Stimulated activated CD8-positive, alpha-beta memory T cell treated with anti-CD3 and anti-CD28 coated beads, Interleukin-7, amount 100 ng/mL, for 4 hours (primary cell): ENCODE measurements around the gene PEX1.
"Not testable (repeated sequence)": the region's sequence is repeated elsewhere in the genome, so short reads cannot be mapped to it uniquely, and the experiment has no call there.

Experiments used
- DNase-seq, 2 donors: peaks; one replicate each; pipeline ENCODE4 v3.0.0-alpha.2; 2020; ENCODE audit warnings: low read depth in 2 of 2

Gene PEX1

DNA sequence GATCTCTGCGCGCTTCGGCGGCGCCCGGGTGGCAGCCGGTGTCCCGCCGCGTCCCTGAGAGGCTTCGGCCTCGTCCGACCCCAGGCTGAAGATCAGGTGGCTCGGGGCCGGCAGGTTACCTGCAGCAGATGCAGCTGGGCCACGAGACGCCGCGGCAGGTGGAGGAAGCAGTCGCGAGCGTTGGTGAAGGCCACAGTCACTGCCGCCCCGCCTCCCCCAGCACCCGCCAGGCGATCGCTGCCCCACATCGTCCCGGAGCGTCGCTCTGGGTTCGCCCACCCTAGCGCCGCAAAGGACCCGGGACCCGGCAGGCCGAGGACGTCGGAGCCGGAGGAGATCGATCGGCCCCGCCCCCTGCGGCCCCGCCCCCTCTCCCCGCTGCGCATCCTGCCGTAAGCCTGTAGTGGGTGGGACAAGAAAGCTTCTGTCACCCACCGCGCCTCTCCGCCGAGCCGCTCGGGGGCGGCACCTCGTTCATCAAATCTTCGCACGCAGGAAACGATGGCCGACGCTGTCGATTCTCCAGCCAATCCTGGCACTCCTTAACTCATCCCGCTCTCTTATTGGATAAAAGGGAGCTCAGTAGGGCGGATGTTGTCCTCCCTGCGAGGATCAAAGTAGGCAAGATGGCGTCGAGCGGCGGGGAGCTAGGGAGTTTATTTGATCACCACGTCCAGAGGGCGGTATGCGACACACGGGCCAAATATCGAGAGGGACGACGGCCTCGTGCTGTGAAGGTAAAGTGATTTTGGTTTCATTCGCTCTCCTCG is at the start of gene PEX1, which contains the start of gene RBM48:
Gene PEX1 (minus strand): TSS at position 333 of the 770 bp plus-strand sequence. CDS start 85 bp downstream, at position 248.
Gene RBM48 (plus strand): TSS at position 608 of the 770 bp plus-strand sequence. CDS start 19 bp downstream, at position 627.
- peak; percentile 95 to 97 for DNase-seq

DNA sequence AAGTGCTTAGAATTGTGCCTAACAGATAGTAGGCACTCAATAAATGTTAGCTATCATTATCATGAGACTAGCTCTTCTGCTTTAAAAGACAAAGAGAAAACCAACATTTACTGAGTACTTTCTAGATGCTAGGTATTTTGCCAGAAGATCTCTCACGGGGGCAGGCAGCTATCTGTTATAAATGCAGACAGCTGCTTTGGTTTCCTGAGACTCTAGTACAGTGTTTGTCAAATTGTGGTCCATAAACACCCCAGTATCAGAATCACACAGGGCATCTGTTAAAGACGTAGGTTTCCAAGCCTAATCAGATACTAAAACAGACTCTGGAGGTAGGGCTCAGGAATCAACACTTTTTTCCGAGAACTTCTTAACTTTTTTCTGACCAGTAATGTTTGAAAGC is 48.0 kb upstream of the PEX1 start:
- no peak for DNase-seq

DNA sequence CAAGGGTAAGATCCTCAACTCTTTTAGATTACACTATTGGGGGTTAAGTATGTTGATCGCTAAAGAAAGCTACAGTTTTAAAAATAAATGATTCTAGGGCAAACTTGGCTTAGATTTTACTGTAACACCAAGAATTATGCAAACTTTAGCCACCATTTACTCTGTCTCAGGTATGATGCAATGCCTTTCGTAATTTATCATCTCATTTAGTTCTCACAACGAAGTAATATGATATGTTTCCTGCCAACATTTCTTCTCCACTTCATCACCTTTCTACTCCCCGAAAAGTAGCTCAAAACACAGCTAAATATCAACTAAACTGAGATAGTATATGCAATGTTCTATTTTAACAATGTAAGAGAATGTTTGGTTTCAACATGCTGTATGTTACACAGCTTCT is 40.8 kb upstream of the PEX1 start:
- no peak for DNase-seq

DNA sequence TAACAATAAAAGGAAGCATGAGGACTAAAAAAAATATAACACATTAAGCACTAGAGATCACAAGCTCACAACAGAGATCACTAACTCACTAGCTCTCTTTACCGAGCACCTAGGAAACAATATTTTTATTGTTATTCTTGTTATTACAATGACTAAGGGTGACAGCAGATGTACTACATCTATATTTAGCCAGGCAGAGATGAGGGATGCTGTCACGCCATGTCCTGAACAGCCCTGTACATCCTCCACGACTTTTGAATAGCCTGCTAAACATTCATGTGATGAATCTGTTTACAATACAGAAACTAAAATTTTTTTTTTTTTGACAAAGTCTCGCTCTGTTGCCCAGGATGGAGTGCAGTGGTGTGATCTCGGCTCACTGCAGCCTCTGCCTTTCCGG is 39.1 kb upstream of the PEX1 start:
- DNase-seq, result no peak

DNA sequence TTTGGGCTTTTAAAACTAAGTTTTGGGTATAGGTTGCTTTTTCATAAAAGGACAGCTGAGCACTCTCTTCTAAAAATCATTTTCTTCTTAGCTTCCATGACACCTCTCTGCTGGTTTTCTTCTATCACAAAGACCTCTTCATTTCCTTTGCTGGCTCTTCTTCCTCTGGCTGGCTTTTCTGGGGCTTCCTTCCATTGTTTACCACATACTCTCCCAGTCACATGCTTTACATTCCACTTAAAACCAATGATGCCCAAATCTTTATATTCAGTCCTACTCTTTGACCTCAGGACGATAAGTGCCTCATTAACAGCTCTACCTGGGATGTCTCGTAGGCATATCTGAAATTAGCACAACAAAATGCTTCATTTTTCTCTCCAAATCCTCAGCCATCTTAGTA is 35.0 kb upstream of the PEX1 start:
- no peak for DNase-seq

DNA sequence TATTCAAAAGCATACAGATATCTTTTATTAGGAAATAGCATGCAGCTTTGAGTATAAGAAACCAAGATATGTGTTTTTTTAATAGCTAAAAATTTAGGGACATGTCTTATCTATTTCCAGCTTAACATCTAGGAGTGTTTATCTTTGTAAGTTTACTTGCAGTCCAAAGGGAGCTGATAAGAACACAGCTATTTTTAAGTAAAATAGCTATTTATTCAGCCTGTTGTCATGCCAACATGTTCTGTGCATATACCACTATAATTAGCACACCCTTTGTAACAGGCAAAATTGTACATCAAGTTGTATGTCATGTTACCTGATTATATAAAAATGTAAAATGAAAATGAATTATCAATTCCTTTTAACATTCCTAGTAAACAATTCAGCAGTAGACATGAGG is 32.3 kb upstream of the PEX1 start:
- DNase-seq, result no peak

DNA sequence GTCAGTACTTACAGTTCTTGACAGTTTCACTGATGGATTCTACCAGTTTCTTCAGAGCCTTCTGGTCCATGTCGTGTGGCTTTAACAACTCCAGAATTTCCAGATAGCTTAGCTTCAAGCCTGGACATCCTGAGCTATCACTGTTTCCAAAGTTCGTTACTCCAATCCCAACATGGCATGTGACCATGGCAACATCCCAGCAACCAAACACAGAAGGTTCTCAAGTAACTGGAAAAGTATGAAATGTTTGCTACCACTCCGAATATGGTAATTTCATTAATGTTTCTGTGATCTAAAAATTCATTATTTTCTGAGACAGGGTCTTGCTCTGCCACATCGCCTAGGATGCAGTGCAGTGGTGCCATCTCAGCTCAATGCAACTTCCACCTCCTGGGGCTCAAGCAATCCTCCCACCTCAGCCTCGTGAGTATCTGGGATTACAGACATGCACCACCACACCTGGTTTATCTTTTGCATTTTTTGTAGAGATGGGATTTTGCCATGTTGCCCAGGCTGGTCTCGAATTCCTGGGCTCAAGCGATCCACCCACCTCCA is 29.6 kb upstream of the PEX1 start:
- no peak for DNase-seq

DNA sequence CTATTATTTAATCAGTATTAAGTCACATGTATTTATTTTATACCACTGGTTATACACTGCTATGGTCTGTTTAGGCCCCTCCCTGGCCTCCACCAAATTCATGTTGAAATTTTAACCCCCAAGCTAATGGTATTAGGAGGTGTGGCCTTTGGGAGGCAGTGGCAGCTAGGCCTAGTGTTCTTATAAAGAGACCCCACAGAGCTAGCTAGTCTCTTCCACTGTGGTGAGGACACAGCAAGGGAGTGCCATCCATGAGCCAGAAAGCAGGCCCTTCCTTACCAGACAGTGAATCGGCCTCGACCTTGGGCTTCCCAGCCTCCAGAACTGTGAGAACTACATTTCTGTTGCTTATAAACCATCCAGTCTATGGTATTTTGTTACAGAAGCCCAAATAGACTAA is 28.9 kb upstream of the PEX1 start:
- no peak for DNase-seq

DNA sequence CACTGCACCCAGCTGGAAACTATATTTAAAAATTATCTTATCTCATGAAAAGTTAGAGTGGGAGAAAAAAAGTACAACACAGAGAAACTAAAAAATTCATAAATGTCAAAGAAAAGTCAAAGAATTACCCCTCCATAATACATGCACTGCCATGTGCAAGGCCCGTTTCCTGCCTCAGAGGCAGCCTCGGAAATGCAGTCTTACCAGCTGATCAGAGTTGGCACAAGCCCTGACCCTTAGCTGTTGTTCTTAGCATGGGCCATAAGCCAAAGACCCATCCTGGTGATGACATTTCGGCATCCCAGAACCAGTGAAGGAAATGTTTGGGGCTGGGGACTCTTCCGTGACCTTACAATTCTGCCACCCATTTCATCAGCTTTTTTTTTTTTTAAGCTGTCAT is 21.9 kb upstream of the PEX1 start:
- no peak for DNase-seq

DNA sequence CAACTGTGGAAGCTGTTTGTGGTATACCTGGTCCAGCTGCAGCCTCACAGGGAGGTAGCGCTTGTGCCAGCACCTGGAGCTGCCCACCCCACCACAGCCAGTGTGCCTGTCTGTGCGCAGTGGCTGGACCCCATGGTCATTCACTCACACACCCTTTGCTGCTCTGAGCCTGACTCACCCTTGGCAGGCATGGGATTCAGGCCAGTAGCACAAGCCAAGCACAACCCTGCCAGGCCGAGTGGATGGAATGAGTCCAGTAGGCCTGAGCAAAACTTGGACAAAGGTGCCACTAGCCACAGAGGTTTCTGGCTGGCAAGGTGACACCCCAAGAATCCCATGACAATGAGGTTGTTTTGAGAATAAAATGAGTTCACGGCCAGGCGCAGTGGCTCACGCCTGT is 19.3 kb upstream of the PEX1 start:
- DNase-seq, result no peak

DNA sequence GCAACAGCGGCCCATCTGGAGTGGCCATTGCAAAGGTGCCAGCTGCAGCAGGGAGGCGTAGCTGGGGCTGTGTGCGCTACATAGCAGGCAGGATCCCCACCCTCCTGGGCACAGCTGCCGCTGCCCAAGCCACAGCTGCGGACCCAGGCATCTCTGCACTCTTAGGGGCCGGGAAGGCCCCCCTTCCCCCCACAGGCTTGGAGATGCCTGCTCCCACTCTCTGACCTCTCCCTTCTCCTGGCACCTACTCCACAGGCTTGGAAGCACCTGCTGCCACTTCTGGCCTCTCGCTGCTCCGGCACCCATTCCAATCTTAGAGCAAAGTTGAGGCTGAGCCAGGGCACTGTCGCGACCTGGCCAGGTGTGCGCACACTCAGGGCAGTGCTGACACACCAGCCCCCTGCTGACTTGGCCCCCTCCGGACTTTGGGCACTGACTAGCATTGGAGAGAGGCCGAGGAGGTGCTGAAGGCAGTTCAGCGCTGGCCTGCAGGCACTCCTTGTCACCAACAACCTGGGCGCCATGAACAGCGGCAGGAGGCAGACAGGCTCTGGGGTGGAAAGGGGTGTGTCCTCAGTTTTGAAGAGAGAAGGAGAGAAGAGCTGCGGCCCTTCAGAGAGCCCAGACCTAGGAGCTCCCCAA is 18.7 kb upstream of the PEX1 start:
- no peak for DNase-seq

DNA sequence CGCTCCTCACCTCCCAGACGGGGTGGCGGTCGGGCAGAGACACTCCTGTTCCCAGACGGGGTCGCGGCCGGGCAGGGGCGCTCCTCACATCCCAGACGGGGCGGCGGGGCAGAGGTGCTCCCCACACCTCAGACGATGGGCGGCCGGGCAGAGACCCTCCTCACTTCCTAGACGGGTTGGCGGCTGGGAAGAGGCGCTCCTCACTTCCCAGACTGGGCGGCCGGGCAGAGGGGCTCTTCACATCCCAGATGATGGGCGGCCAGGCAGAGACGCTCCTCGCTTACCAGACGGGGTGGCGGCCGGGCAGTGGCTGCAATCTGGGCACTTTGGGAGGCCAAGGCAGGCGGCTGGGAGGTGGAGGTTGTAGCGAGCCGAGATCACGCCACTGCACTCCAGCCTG is 16.8 kb upstream of the PEX1 start:
- not testable (repeated sequence) for DNase-seq

DNA sequence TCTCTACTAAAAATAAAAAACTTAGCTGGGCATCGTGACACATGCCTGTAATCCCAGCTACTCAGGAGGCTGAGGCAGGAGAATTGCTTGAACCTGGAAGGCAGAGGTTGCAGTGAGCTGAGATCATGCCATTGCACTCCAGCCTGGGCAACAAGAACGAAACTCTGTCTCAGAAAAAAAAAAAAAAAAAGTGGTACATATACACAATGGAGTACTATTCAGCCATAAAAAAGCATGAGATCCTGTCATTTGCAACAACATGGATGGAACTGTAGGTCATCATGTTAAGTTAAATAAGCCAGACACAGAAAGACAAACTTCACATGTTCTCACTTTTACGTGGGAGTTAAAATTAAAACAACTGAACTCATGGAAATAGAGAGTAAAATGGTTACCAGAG is 15.2 kb upstream of the PEX1 start:
- not testable (repeated sequence) for DNase-seq

DNA sequence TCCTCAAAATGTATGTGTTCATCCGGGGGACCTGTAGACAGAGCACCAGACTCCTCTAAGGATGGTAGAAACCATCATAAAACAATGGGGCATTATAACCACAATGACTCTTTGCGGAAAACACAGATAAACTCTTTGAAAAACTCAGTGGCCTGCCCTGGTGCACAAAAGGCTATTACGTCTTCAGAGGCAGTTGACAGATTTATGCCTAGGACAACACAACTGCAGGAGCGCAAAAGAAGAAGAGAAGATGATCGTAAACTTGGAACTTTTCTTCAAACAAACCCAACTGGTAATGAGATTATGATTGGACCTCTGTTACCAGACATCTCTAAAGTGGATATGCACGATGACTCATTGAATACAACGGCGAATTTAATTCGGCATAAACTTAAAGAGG is 6.3 kb upstream of the PEX1 start:
- DNase-seq, result no peak

DNA sequence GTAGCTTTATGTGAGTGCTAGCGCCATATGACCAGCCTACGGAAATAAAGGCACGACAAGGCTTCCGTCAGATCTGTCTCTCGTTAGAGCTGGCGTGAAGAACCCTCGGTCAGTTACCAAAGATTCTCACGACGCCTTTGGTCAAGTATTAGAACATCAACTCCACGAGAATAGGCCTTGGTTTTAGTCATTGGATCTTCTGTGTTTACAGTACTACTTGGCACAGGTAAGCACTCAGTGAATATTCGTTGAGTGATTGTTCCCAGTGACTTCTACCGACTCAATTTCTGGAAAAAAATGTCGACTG is 591 bp upstream of the PEX1 start:
- no peak for DNase-seq

DNA sequence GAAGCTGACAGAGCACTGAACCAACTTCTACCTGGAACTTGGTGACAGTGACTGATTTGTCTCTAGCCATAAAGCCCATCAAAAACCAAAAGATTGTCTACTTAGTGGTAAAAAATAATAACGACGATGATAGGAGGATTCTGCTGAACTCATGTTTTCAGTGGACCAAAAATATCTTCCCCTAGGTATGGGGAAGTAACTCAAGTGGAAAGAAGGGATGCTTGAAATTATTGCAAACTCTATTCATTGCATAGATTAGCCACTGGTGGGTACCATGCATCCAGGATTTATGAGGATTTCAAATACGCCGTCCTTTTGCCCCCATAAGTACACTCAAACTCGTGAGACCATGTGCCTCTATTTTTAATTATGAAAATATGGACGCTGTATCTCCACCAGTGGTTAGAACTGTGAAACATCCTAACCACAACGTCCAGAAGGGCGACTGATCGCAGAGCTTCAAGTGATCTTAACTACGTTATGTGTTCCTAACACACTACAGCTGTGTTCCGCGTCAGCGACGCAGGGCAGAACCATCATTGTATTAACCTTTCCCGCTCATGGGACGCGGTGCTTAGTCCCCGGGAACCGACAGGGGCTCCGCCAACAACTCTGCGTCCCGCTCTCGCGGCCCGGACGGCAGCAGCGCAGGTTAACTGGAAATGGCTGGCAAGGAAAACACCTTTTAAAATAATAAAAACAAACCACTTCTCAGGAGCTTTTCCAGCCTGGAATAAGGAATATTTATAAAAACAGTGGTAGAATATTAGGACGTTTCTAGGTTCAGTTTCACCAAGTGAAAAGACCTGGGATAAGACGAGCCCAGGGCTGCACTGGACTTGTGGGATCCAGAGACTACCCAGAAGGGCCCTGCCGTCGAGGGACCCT is 776 bp downstream of the PEX1 start:
- DNase-seq, result peak; percentile 14 to 24

DNA sequence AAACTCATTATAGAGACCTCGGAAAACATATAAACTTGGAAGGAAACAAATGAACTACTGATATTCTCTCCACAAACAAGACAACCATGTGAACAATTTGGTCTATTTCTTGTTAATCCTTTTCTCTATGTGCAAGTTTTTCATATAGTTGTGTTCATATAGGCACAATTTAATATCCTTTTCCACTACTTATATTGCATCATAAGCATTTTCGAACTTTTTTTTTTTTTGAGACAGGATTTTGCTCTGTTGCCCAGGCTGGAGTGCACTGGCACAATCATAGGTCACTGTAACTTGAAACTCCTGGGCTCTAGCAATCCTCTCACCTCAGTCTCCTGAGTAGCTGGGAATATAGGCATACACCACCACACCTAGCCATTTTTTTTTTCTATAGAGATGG is 5.2 kb downstream of the PEX1 start:
- no peak for DNase-seq

DNA sequence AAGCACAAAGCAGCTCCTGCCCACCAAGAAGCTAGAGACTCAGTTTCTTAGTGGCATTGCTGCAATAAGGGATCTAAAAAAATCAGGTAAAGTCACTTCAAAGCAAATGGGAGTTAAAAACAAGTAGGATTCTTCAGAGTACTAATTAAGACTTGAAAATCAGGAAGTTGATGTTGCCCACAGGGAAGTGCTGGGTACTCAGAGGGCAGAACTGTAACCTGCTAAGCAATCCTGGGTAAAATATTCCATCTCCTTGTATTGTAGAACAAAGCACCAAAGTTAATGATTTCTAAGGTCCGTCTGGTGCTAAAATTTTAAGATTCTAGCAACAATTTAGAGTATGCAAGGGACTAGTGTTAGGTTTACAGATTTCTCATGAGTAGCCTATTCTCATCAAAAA is 8.3 kb downstream of the PEX1 start:
- no peak for DNase-seq

DNA sequence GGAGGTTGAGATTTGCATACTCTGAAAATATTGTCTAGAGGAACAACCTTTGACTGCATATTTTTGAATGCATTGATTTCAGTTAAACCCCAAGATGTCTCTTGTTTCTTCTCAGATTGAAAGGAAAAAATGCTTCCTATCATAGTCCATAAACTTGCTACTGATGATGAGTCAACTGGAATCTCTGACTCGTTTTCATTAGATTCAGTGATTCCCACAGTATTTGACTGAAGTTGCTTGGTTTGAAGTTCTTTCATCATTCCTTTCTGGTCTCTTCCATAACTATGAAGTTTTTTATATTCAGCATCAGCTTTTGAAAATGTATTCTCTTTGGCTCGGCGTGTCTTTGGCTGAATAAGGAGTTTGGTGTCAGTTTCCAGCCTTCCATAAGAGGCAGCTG is 10.7 kb downstream of the PEX1 start:
- no peak for DNase-seq

DNA sequence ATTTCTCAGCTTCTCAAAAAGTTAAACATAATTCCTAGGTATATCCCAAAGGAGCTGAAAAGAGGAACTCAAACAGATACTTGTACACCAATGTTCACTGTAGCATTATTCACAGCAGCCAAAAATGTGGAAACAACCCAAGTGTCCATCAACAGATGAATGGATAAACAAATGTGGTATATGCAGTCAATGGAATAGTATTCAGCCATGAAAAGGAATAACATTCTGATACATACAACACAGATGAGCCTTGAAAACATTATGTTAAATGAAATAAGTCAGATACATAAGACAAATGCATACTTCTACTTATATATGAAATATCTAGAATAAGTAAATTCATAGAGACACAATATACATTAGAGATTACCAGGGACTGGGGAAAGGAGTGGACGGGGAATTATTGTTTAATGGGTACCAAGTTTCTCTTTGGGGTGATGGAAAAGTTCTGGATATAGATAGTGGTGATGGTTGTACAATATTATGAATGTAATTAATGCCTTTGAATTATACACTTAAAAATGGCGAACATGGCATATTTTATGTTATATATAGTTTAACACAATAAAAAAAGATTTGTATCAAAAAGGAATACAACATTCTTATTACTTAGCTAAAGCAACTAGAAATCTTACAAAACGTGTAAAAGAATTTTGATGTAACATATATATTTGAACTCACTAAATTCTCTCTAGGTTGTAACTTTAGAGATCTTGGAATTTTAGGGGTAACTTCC is 15.0 kb downstream of the PEX1 start:
- DNase-seq, result no peak

DNA sequence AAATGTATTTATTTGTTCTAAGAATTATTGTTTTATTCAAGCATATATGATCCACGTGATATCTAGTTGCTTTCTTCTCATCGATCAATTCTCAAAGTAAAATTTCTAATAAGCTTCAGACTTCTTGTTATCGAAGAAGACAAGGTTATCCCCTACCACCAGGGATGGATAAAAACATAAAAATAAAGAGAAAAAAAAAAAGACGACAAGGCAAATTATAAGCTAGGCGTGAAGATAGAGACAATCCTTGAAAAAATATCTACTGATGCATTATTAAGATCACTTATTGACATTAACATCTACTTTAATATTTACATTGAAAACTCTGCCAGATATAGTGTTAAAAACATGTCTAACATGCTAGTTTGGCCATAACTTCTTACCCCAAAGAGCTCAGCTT is 19.4 kb downstream of the PEX1 start:
- no peak for DNase-seq

DNA sequence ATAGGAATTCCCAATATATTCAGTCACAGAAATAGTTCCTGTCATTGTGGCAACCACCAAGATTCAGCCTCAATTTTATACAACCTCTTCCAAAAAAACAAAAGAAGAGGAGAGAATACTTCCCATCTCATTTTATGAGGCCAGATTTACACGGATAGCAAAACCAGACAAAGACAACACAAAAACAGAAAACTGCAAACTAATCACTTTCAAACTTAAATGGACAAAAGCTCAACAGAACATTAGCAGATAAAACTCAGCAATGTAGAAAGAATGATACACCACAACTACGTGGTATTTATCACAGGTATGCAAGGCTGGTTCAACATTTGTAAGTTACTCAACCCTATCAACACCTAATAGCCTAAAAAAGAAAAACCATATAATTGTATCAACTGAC is 22.0 kb downstream of the PEX1 start:
- DNase-seq, result no peak
